ENCODE results near the gene DOK7. TPM values are rescaled to one million over a fixed set of nuclear protein-coding genes. Genes with fewer than 3 reads are reported as not detected.

DOK7 gene
- total RNA-seq, 1 experiment from 2014 or later: 0.26 TPM

Other genes with a start within 250 kb of the DOK7 start
- gene MSANTD1, start 214.1 kb upstream of the DOK7 start, total RNA-seq (2021): 0.83 and 0.86 TPM in 2 replicates
- 14.0 and 16.9 TPM in 2 replicates for gene RGS12, start 170.3 kb upstream of the DOK7 start, total RNA-seq (2021)
- 0.33 and 0.37 TPM in 2 replicates for gene HGFAC, start 21.3 kb upstream of the DOK7 start, total RNA-seq (2021)
- gene LRPAP1, start 69.1 kb downstream of the DOK7 start, total RNA-seq (2021): 84.3 and 85.9 TPM in 2 replicates

All from H9 (cell line).